H1 (cell line): ENCODE results near the gene NEK4. TPM values are rescaled to one million over a fixed set of nuclear protein-coding genes. Genes with fewer than 3 reads are reported as not detected.

Experiments
- CTCF ChIA-PET: fragments of 300-600 bp; sonication (Branson Sonifier 250); formaldehyde crosslinking; loops from one replicate; lab custom pipeline; 2021; ENCODE audit not compliant: partially characterized antibody; lab: Charles Lee
- POLR2A ChIA-PET: fragments of 300-600 bp; sonication (Branson Sonifier 250); formaldehyde crosslinking; loops from one replicate; lab custom pipeline; 2021; ENCODE audit warnings: inconsistent platforms; ENCODE audit not compliant: partially characterized antibody; lab: Charles Lee
- DNase-seq, 2 experiments: peaks; one replicate each; pipeline versions ENCODE4 v3.0.0 to v3.0.0-alpha.2; 2010 to 2022; ENCODE audit warnings: low spot score in 2 of 2, low read depth in 1 of 2, mixed read lengths in 1 of 2
- FAIRE-seq: peaks from 2 replicates; lab custom pipeline; 2011; peaks lifted over from hg19 to GRCh38; lab: Jason Lieb, UNC
- H2AFZ ChIP-seq: 2 replicates; pipeline ENCODE4 v1.8.1; 2012; ENCODE audit warnings: low read length, inconsistent platforms
- H2AK5ac ChIP-seq: 2 replicates; pipeline ENCODE4 v1.6.1; 2013; ENCODE audit warnings: low read depth, low read length
- H2BK120ac ChIP-seq: replicated peaks from 2 replicates; pipeline ENCODE3; 2013; ENCODE audit warnings: low read depth, low read length, inconsistent platforms
- H2BK12ac ChIP-seq: 2 replicates; pipeline ENCODE4 v1.6.1; 2013; ENCODE audit warnings: low read depth, low read length
- H2BK15ac ChIP-seq: 2 replicates; pipeline ENCODE4 v1.6.1; 2013; ENCODE audit warnings: low read length
- H2BK20ac ChIP-seq: 2 replicates; pipeline ENCODE4 v1.6.1; 2013; ENCODE audit warnings: low read length
- H2BK5ac ChIP-seq: 2 replicates; pipeline ENCODE4 v1.6.1; 2013; ENCODE audit warnings: low read depth, low read length
- H3K14ac ChIP-seq: 2 replicates; pipeline ENCODE4 v1.6.1; 2013; ENCODE audit warnings: inconsistent platforms; ENCODE audit not compliant: insufficient read length
- H3K18ac ChIP-seq: 2 replicates; pipeline ENCODE4 v1.6.1; 2013; ENCODE audit warnings: low read length; ENCODE audit errors: extremely low read depth
- H3K23ac ChIP-seq: 2 replicates; pipeline ENCODE4 v1.6.1; 2013; ENCODE audit warnings: inconsistent platforms; ENCODE audit not compliant: insufficient read length
- H3K23me2 ChIP-seq: 2 replicates; pipeline ENCODE4 v1.6.1; 2013; ENCODE audit warnings: low read depth, low read length
- H3K27ac ChIP-seq: 2 replicates; pipeline ENCODE4 v1.6.1; 2011; ENCODE audit warnings: low read depth, low read length, inconsistent platforms
- H3K27me3 ChIP-seq, 4 experiments: replicated peaks in 1 of 4; 1 replicate in 1 of 4; 2 replicates in 3 of 4; pipeline versions ENCODE4 v1.6.1 to v1.8.1; 2011 to 2013; ENCODE audit warnings: low read length in 3 of 4, mild to moderate bottlenecking in 3 of 4, inconsistent platforms in 2 of 4, mixed read lengths in 2 of 4, moderate library complexity in 1 of 4; ENCODE audit not compliant: control insufficient read depth in 3 of 4, insufficient read depth in 3 of 4; ENCODE audit errors: extremely low read depth in 1 of 4
- H3K36me3 ChIP-seq, 4 experiments: 2 replicates each; pipeline versions ENCODE4 v1.6.1 to v1.8.1; 2011 to 2013; ENCODE audit warnings: mild to moderate bottlenecking in 4 of 4, low read length in 3 of 4, moderate library complexity in 2 of 4, control low read depth in 1 of 4, inconsistent platforms in 1 of 4; ENCODE audit not compliant: insufficient read depth in 4 of 4, control insufficient read depth in 2 of 4
- H3K4ac ChIP-seq: replicated peaks from 2 replicates; pipeline ENCODE3; 2013; ENCODE audit warnings: low read length, low read depth, mixed read lengths, inconsistent platforms; ENCODE audit not compliant: insufficient read length
- H3K4me1 ChIP-seq, 4 experiments: replicated peaks in 1 of 4; 1 replicate in 1 of 4; 2 replicates in 3 of 4; pipeline versions ENCODE4 v1.6.1 to v1.8.1; 2011 to 2013; ENCODE audit warnings: low read length in 3 of 4, inconsistent platforms in 2 of 4, mixed read lengths in 1 of 4; ENCODE audit not compliant: insufficient read depth in 4 of 4, control insufficient read depth in 3 of 4
- H3K4me2 ChIP-seq, 2 experiments: 2 replicates each; pipeline versions ENCODE4 v1.6.1 to v1.8.1; 2011 to 2013; ENCODE audit warnings: low read depth in 2 of 2, low read length in 2 of 2, control low read depth in 1 of 2, inconsistent platforms in 1 of 2, mild to moderate bottlenecking in 1 of 2; ENCODE audit not compliant: insufficient read depth in 1 of 2
- H3K4me3 ChIP-seq, 4 experiments: fragments of 200-600, 300-600 bp in 1 of 4; sonication (generic), shearing (Covaris generic), sonication (Bioruptor Twin) in 1 of 4; 2 replicates each; pipeline versions ENCODE4 v1.5.1 to v1.8.1; 2011 to 2016; ENCODE audit warnings: low read length in 4 of 4, low read depth in 3 of 4, control low read depth in 2 of 4, inconsistent platforms in 2 of 4, mild to moderate bottlenecking in 2 of 4, mixed read lengths in 1 of 4, moderate library complexity in 1 of 4; ENCODE audit not compliant: insufficient read depth in 2 of 4; ENCODE audit errors: extremely low read depth in 1 of 4
- H3K56ac ChIP-seq: replicated peaks from 2 replicates; pipeline ENCODE3; 2013; ENCODE audit warnings: low read depth, mild to moderate bottlenecking, mixed read lengths, low read length, inconsistent platforms; ENCODE audit not compliant: insufficient read length
- H3K79me1 ChIP-seq: 2 replicates; pipeline ENCODE4 v1.6.1; 2013; ENCODE audit warnings: low read depth, low read length, control low read depth
- H3K79me2 ChIP-seq, 2 experiments: 2 replicates each; pipeline versions ENCODE4 v1.6.1 to v1.8.1; 2012 to 2013; ENCODE audit warnings: low read length in 2 of 2, mild to moderate bottlenecking in 2 of 2, inconsistent platforms in 1 of 2; ENCODE audit not compliant: insufficient read depth in 2 of 2, control insufficient read depth in 1 of 2
- H3K9ac ChIP-seq, 4 experiments: replicated peaks in 1 of 4; 1 replicate in 1 of 4; 2 replicates in 3 of 4; pipeline versions ENCODE4 v1.6.1 to v1.8.1; 2011 to 2013; ENCODE audit warnings: low read depth in 3 of 4, low read length in 3 of 4, control low read depth in 2 of 4, mild to moderate bottlenecking in 2 of 4, moderate library complexity in 2 of 4, inconsistent platforms in 1 of 4; ENCODE audit errors: extremely low read depth in 1 of 4
- H3K9me3 ChIP-seq, 2 experiments: 2 replicates each; pipeline versions ENCODE4 v1.6.1 to v1.8.1; 2012 to 2013; ENCODE audit warnings: mild to moderate bottlenecking in 2 of 2, moderate library complexity in 2 of 2, control low read depth in 1 of 2, inconsistent platforms in 1 of 2, low read depth in 1 of 2, low read length in 1 of 2, mixed read lengths in 1 of 2; ENCODE audit not compliant: insufficient read depth in 2 of 2
- H4K20me1 ChIP-seq, 2 experiments: replicated peaks in 1 of 2; 2 replicates each; pipeline versions ENCODE3 to v1.8.1; 2011 to 2013; ENCODE audit warnings: inconsistent platforms in 2 of 2, low read length in 2 of 2, mild to moderate bottlenecking in 1 of 2; ENCODE audit not compliant: insufficient read depth in 2 of 2, control insufficient read depth in 1 of 2
- H4K5ac ChIP-seq: 2 replicates; pipeline ENCODE4 v1.6.1; 2013; ENCODE audit warnings: low read length, low read depth, mixed read lengths, inconsistent platforms; ENCODE audit not compliant: insufficient read length
- H4K8ac ChIP-seq: 2 replicates; pipeline ENCODE4 v1.8.0; 2013; ENCODE audit warnings: mild to moderate bottlenecking, moderate library complexity, low read length, inconsistent platforms; ENCODE audit not compliant: insufficient read depth; ENCODE audit errors: extremely low read depth
- H4K91ac ChIP-seq: replicated peaks from 2 replicates; pipeline ENCODE3; 2013; ENCODE audit warnings: low read length, mixed read lengths, inconsistent platforms; ENCODE audit not compliant: insufficient read length
- BCL11A ChIP-seq, 2 experiments: IDR thresholded peaks; one replicate each; pipeline ENCODE4 v1.6.1; 2011; ENCODE audit warnings: low read depth in 2 of 2, low read length in 2 of 2, mild to moderate bottlenecking in 2 of 2
- CHD2 ChIP-seq: IDR thresholded peaks from 2 replicates; pipeline ENCODE4 v1.6.1; 2012; ENCODE audit warnings: low read length, improper control_type of control experiment
- MAFK ChIP-seq: IDR thresholded peaks from 2 replicates; pipeline ENCODE4 v1.6.1; 2012; ENCODE audit warnings: low read depth, mild to moderate bottlenecking, improper control_type of control experiment, low read length
- POU5F1 ChIP-seq: IDR thresholded peaks from 2 replicates; pipeline ENCODE4 v1.6.1; 2011; ENCODE audit warnings: low read depth, mild to moderate bottlenecking, low read length, moderate library complexity
- RAD21 ChIP-seq, 2 experiments: IDR thresholded peaks in 1 of 2; conservative IDR thresholded peaks in 1 of 2; 2 replicates each; pipeline ENCODE4 v1.6.1; 2011; ENCODE audit warnings: low read depth in 2 of 2, low read length in 2 of 2, improper control_type of control experiment in 1 of 2, inconsistent platforms in 1 of 2, mild to moderate bottlenecking in 1 of 2, moderate library complexity in 1 of 2
- RBBP5 ChIP-seq: IDR thresholded peaks from 2 replicates; pipeline ENCODE4 v1.7.1; 2012; ENCODE audit warnings: low read depth, mild to moderate bottlenecking, inconsistent platforms, low read length, moderate library complexity, borderline replicate concordance
- SP2 ChIP-seq: IDR thresholded peaks from 2 replicates; pipeline ENCODE4 v1.6.1; 2012; ENCODE audit warnings: mild to moderate bottlenecking, low read length, inconsistent platforms
- TAF1 ChIP-seq: IDR thresholded peaks from 2 replicates; pipeline ENCODE4 v1.6.1; 2011; ENCODE audit warnings: mild to moderate bottlenecking, low read depth, low read length
- TAF7 ChIP-seq: optimal IDR thresholded peaks from 2 replicates; pipeline ENCODE3; 2011; ENCODE audit warnings: low read depth, mild to moderate bottlenecking, inconsistent platforms, low read length, moderate library complexity, borderline replicate concordance
- WGBS, 2 experiments: shearing (Covaris generic) in 1 of 2; methylation state at CpG; one replicate each; pipeline versions ENCODE4 v1.1.6 to v1.1.7; 2013 to 2015; ENCODE audit warnings: low lambda C conversion rate in 2 of 2, mixed read lengths in 2 of 2, inconsistent platforms in 1 of 2, low coverage in 1 of 2, missing lambda C conversion rate in 1 of 2; ENCODE audit not compliant: insufficient replicate concordance in 2 of 2, insufficient coverage in 1 of 2, insufficient read length in 1 of 2; ENCODE audit errors: extremely low coverage in 1 of 2, missing lambda C conversion rate in 1 of 2; 5-methylcytosine and 5-hydroxymethylcytosine counted together
- polyA plus RNA-seq, 7 experiments: library from polyadenylated mRNA; depleted of rRNA in 3 of 7; stranded (reverse) in 5 of 7; unstranded in 2 of 7; fragments of >200 nt in 5 of 7; fragments of 200-250 nt in 2 of 7; gene quantifications; 1 replicate in 5 of 7; 2 replicates in 1 of 7; 4 replicates in 1 of 7; pipeline versions ENCODE4 v1.2.1 to v1.2.3, GENCODE V29; 2011 to 2013; ENCODE audit warnings: missing spikeins in 2 of 7, mixed read lengths in 2 of 7
- total RNA-seq: library from RNA; stranded (reverse); fragmentation: NEBNext Ultra II Directional; extraction: Animal tissue kit (Norgen Biotek cat#: 25700); gene quantifications from 2 replicates; pipeline ENCODE4 v1.2.1, GENCODE V29; 2021

Gene NEK4
- total and polyA plus RNA-seq, 2 of the 8 experiments (the other 6 are each of a cell fraction or from before 2014, with no cell fraction given), result 7.5 to 40.0 TPM

GRCh38 chr3:52724511-52724910 lies 46.2 kb downstream of the NEK4 start:
- Histone ChIP-seq H3K79me1 (no peaks in the 10 kb centered on the region), H2BK20ac (no peak overlapping the region), H2BK120ac (no peak overlapping the region), H4K8ac (no peak overlapping the region), H2BK5ac (no peak overlapping the region), H3K36me3 (peaks cover 0 to 7% (median 0%) of the 10 kb centered on the region in 4 experiments; a peak in 1 of 8 replicates), H3K27me3 (no peaks in the 10 kb centered on the region), H4K20me1 (no peaks in the 10 kb centered on the region), H3K4me3 (no peak overlapping the region), H4K5ac (no peak overlapping the region)
- 81% methylated on average over 1 of the region's 1 CpG; no CpG with 5 or more reads in 1 of the 2 experiments for WGBS, 2 experiments
- no peak for TF ChIP-seq TAF1
- no peak for TF ChIP-seq TAF7
- no peak for TF ChIP-seq MAFK
- TF ChIP-seq BCL11A (IDR thresholded peaks at IDR 0.05; ENCODE audit: low read depth in 2 of 2, low read length in 2 of 2), result no peak
- TF ChIP-seq RBBP5, result no peak
- TF ChIP-seq POU5F1, result no peak
- TF ChIP-seq RAD21 (IDR thresholded peaks at IDR 0.05 in 1 of 2, conservative IDR thresholded peaks at IDR 0.05 in 1 of 2; ENCODE audit: low read depth in 2 of 2, low read length in 2 of 2), result no peak
- TF ChIP-seq CHD2, result no peak
- no peak for TF ChIP-seq SP2
- TF ChIP-seq, all 59 proteins: peak for 0
- no peak overlapping the region for H3K27ac ChIP-seq
- no peaks in the 10 kb centered on the region for H3K9me3 ChIP-seq
- H3K79me2 ChIP-seq, result no peaks in the 10 kb centered on the region
- DNase-seq, result no peak
- no peak overlapping the region for H3K9ac ChIP-seq
- FAIRE-seq, result no peak
- no peaks in the 10 kb centered on the region for H3K23me2 ChIP-seq
- H3K4ac ChIP-seq, result no peak overlapping the region
- ChIA-PET CTCF (interaction anchor here (0.6 to 3.0 kb wide), 4 partner anchors 10 to 48 kb away, joined by 3 to 9 read pairs (median 3); no protein-coding TSS in a partner anchor), POLR2A (interaction anchor here (0.6 kb wide), 1 partner anchor 43 kb away, joined by 3 read pairs; no protein-coding TSS in a partner anchor)
- H2AFZ ChIP-seq, result no peak overlapping the region
- no peak overlapping the region for H3K56ac ChIP-seq
- H3K23ac ChIP-seq, result no peak overlapping the region
- no peak overlapping the region for H3K4me2 ChIP-seq
- H3K18ac ChIP-seq, result no peak overlapping the region
- no peak overlapping the region for H2BK15ac ChIP-seq
- no peaks in the 10 kb centered on the region for H3K4me1 ChIP-seq
- H2AK5ac ChIP-seq, result no peak overlapping the region
- no peak overlapping the region for H4K91ac ChIP-seq
- H2BK12ac ChIP-seq, result no peak overlapping the region
- H3K14ac ChIP-seq, result no peak overlapping the region
